Muscle layer of duodenum (tissue), 2 donors: ENCODE data around the gene B9D1.
A peak's percentile ranks its signal among the peaks of the same experiment; 100 is the strongest.

ENCODE experiments used
- H3K27ac ChIP-seq: one replicate; pipeline ENCODE4 v1.7.0; 2013; ENCODE audit warnings: mild to moderate bottlenecking, low read length
- H3K27me3 ChIP-seq: one replicate; pipeline ENCODE4 v1.7.0; 2013; ENCODE audit warnings: low read depth, mild to moderate bottlenecking, control low read depth, low read length
- H3K36me3 ChIP-seq, 2 donors: one replicate each; pipeline ENCODE4 v1.7.0; 2013; ENCODE audit warnings: low read length in 2 of 2, control low read depth in 1 of 2, mild to moderate bottlenecking in 1 of 2; ENCODE audit not compliant: insufficient read depth in 2 of 2, control insufficient read depth in 1 of 2
- H3K4me1 ChIP-seq, 2 donors: one replicate each; pipeline ENCODE4 v1.7.0; 2013; ENCODE audit warnings: low read length in 2 of 2, mild to moderate bottlenecking in 2 of 2, control low read depth in 1 of 2, moderate library complexity in 1 of 2; ENCODE audit not compliant: insufficient read depth in 2 of 2, control insufficient read depth in 1 of 2
- H3K4me3 ChIP-seq, 2 donors: one replicate each; pipeline ENCODE4 v1.7.0; 2013; ENCODE audit warnings: low read length in 2 of 2, low read depth in 1 of 2, mild to moderate bottlenecking in 1 of 2
- H3K9me3 ChIP-seq, 2 donors: one replicate each; pipeline ENCODE4 v1.7.0; 2013; ENCODE audit warnings: low read length in 2 of 2, control low read depth in 1 of 2, mild to moderate bottlenecking in 1 of 2; ENCODE audit not compliant: control insufficient read depth in 1 of 2
- donor health status: healthy.

Gene B9D1

DNA sequence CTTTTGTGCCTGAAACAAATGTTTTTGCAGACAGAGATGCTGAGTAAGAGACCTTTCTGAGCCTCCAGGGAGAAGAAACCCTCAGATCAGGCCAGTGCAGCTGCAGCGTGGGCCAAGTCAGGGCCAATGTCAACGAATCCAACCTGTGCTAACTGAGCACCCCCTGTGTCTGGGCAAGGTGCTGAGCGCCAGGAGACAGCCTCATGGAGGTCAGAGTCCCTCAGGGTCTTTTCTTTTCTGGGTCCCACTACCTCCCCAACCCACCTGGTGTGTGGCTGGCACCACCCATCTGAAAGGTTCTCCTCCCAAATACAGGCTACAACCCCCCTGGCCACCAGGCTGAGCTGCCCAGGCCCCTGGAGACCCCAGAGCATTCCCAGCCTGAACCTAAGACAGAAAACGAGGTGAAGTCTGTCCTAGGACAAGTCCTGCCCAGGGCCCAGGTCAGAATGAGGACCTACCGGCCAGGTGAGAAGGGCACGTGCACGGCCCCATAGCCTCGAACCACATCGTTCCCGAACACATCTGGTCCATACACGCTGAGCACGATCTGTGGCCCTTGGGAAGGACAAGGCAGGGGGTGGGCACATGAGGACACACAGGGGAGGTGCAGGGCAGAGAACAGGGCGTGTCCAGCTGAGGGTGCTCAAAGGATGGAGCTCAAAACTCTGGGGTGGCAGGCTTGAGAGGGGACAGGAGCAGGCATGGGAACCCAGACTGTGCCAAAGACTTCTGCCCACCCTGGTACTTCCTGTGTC lies 15.0 kb downstream of the B9D1 start:
- no peaks in the 10 kb centered on the region for H3K27me3 ChIP-seq
- H3K27ac ChIP-seq: peak overlapping the region; percentile 63
- H3K9me3 ChIP-seq: no peaks in the 10 kb centered on the region
- H3K4me3 ChIP-seq: no peak overlapping the region
- H3K4me1 ChIP-seq: peaks cover 0 to 26% of the 10 kb centered on the region in 2 donors
- H3K36me3 ChIP-seq: no peaks in the 10 kb centered on the region

GRCh38 chr17:19346351-19347255 lies 15.9 kb downstream of the B9D1 start:
- H3K36me3 ChIP-seq: no peaks in the 10 kb centered on the region
- no peaks in the 10 kb centered on the region for H3K9me3 ChIP-seq
- no peaks in the 10 kb centered on the region for H3K27me3 ChIP-seq
- H3K4me3 ChIP-seq: no peak overlapping the region
- peak overlapping the region; percentile 63 for H3K27ac ChIP-seq
- peaks cover 0 to 32% of the 10 kb centered on the region in 2 donors for H3K4me1 ChIP-seq

- no peaks in the 10 kb centered on the region for H3K36me3 ChIP-seq
- H3K27ac ChIP-seq: peak overlapping the region; percentile 31
- peaks cover 0 to 32% of the 10 kb centered on the region in 2 donors for H3K4me1 ChIP-seq
- H3K9me3 ChIP-seq: no peaks in the 10 kb centered on the region
- H3K4me3 ChIP-seq: no peak overlapping the region
- H3K27me3 ChIP-seq: no peaks in the 10 kb centered on the region
Measured at GRCh38 chr17:19345486-19346350, 16.8 kb downstream of the B9D1 start.

GRCh38 chr17:19345067-19345460 lies 17.5 kb downstream of the B9D1 start:
- Histone ChIP-seq H3K9me3 (no peaks in the 10 kb centered on the region), H3K4me1 (peaks cover 0 to 32% of the 10 kb centered on the region in 2 donors), H3K36me3 (no peaks in the 10 kb centered on the region), H3K27me3 (no peaks in the 10 kb centered on the region), H3K4me3 (no peak overlapping the region), H3K27ac (no peak overlapping the region)

- Histone ChIP-seq H3K27ac (no peak overlapping the region), H3K27me3 (no peaks in the 10 kb centered on the region), H3K4me1 (peaks cover 0 to 32% of the 10 kb centered on the region in 2 donors), H3K4me3 (no peak overlapping the region), H3K9me3 (no peaks in the 10 kb centered on the region), H3K36me3 (no peaks in the 10 kb centered on the region)
Measured at GRCh38 chr17:19344311-19345066, 18.0 kb downstream of the B9D1 start.

DNA sequence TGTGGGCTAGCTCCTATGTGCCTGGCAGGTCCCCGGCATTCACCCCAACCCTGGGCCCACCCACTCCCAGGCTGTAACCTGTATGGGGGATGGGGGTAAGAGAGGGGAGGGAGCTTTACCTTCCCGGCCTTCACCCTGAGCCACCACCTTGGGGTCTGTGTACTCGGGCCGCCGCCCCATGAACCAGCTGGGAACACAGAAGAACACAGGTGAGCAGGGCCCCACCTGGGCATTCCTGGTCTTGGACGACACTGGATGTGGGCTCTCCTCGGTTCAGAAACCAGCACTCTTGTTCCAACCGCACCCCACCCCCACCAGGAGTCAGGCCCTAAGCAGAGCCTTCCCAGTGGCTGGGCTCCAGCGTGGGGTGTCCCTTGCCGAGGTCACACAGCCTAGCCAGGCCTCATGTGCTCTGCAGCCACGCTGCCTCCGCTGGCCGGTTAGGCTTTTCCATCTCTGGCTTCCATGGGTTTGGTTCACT lies 18.8 kb downstream of the B9D1 start:
- no peaks in the 10 kb centered on the region for H3K27me3 ChIP-seq
- H3K4me3 ChIP-seq: no peak overlapping the region
- no peaks in the 10 kb centered on the region for H3K36me3 ChIP-seq
- H3K9me3 ChIP-seq: no peaks in the 10 kb centered on the region
- peaks cover 0 to 32% of the 10 kb centered on the region in 2 donors for H3K4me1 ChIP-seq
- H3K27ac ChIP-seq: no peak overlapping the region

DNA sequence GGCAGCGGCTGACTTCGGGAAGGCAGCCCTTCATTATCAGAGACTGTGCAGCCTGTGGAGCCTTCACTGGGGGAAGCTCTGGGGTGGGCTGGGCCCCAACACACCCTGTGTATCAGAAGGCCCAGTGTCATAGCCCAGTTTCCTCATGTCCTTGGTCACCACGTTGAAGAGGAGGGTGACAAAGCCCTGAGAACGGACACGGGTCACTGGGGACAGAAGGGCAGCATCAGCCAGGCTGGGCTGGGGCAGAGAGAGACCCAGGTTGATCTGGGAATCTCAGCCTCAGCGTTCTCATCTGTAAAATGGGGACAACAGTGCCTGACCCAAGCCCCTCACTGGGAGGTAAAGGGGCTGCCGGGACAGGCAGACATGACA lies 19.3 kb downstream of the B9D1 start:
- H3K27me3 ChIP-seq: no peaks in the 10 kb centered on the region
- H3K4me3 ChIP-seq: no peak overlapping the region
- H3K4me1 ChIP-seq: peaks cover 3 to 32% of the 10 kb centered on the region in 2 donors
- no peaks in the 10 kb centered on the region for H3K9me3 ChIP-seq
- no peak overlapping the region for H3K27ac ChIP-seq
- no peaks in the 10 kb centered on the region for H3K36me3 ChIP-seq

DNA sequence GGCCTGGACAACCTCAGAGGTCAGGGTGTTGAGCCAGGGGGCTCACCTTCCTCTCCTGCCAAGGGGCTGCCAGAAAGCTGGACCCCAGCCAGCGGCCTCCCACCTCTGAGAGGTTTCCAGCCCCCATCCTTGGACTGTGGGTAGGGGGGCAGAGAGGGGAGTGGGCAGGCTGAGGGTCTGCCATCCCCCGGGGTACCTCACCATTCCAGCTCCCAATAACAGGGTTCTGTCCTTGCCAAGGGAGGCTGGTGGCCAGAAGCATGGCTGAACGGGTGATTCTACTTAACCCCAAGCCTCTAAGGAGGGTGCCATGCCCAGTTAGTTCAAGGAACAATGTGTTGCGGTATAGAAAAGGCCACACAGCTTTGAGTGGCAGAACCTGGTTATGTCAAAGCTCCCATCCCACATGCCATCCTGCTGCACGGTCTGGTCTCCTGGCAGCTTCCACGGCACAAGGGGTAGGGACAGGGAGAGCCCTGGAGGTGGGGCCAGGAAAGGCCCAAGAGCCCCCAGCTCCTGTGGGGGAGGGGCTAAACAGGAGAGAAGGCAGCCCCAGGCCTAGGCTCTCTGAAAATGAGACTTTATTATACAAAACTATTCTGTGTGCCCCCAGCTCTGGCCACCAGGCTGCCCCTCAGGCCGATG lies 19.8 kb downstream of the B9D1 start:
- Histone ChIP-seq H3K4me3 (no peak overlapping the region), H3K27me3 (no peaks in the 10 kb centered on the region), H3K27ac (no peak overlapping the region), H3K9me3 (no peaks in the 10 kb centered on the region), H3K36me3 (no peaks in the 10 kb centered on the region), H3K4me1 (peaks cover 6 to 32% of the 10 kb centered on the region in 2 donors)

DNA sequence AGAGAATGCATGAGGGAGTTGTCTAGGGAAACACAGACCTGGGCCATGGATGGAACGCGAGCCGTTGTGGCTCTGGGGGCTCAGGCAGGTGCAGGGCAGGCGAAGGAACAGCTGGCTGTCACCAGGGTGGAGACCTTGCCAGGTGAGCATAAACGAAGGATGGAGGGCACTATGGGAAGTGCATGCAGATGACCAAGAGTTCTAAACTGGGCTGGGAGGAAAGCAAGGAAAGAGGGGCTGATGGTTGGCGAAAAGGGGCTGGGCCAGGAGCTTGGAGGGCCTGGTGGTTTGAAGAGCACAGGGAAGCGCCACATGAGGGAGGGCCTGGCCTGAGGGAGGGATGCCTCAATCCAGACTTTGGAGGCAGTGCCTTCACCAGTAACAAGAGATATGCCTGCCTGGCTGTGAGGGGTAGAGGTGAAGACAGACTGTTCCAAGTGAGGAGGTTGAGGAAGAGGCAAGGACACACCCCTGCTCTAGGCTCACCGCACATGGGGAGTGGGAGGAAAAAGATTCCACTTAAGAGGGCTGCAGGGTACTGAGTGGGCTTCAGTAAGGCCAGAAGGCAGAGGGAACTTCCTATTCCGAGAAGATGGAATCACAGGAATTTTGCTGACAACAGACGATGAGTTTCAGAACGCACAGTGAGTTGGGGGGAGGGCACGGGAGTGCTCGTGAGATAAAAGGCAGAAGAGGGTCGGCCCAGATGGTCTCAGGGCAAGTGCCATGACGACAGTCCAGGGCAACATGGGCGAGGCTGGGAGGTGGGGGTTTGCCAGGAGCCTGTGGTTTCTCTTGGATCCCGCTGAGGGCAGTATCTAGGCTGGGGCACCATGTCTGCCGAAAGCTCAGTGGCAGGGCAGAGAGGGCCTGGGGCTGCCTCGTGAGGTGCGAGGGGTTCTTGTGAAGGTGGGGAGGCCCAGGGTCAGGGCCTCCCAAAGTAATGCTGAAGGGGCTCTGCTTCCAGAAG lies 20.6 kb downstream of the B9D1 start:
- Histone ChIP-seq H3K27ac (no peak overlapping the region), H3K27me3 (no peaks in the 10 kb centered on the region), H3K9me3 (no peaks in the 10 kb centered on the region), H3K36me3 (no peaks in the 10 kb centered on the region), H3K4me3 (no peak overlapping the region), H3K4me1 (peaks cover 6 to 24% of the 10 kb centered on the region in 2 donors)
